ENCODE measurements around the gene RHOB. TPM values are rescaled to one million over a fixed set of nuclear protein-coding genes. Genes with fewer than 3 reads are reported as not detected.

The RHOB gene
- polyA plus RNA-seq, 1 of the 3 experiments (the other 2 are of a cell fraction): 50.3 TPM

DNA sequence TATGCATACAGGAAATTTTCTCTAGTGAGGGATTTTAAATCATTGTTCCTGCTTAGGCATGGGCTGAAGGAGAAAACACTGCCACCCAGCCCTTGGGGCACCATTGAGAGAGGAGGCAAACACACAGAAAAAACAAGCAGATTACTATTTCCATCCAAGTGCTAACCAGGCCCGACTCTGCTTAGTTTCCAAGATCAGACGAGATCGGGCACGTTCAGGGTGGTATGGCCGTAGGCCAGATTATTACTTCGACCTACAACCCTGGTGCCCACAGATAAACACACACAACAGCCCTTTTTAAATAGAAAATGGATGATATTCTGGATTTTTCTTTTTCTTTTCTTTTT is 45.4 kb upstream of the RHOB start:
- Histone ChIP-seq H3K4me3 (ENCODE audit: low read depth in 2 of 2, low read length in 1 of 2) (no peak overlapping the region), H3F3A (replicated peaks; ENCODE audit: insufficient read depth) (no peaks in the 10 kb centered on the region), H4K20me1 (ENCODE audit: insufficient read depth) (no peaks in the 10 kb centered on the region), H2AFZ (ENCODE audit: low read depth) (no peak overlapping the region), H3K9me3 (no peaks in the 10 kb centered on the region), H3K4me2 (no peak overlapping the region), H3K9ac (no peak overlapping the region), H3K9me2 (no peaks in the 10 kb centered on the region), H3K36me3 (replicated peaks in 1 of 2; ENCODE audit: control insufficient read depth in 1 of 2, insufficient read depth in 2 of 2, low read length in 1 of 2) (no peaks in the 10 kb centered on the region), H3K4me1 (ENCODE audit: control insufficient read depth in 1 of 2, insufficient read depth in 2 of 2, low read depth in 1 of 2, low read length in 1 of 2) (no peaks in the 10 kb centered on the region; a peak in 1 of 4 replicates), H3K27me3 (ENCODE audit: insufficient read depth) (peaks cover 4% of the 10 kb centered on the region; the same call in 1 of the 2 replicates), H3K79me2 (ENCODE audit: insufficient read depth) (no peaks in the 10 kb centered on the region), H3K27ac (ENCODE audit: low read depth in 2 of 2, low read length in 1 of 2) (no peak overlapping the region)
- TF ChIP-seq GATA2 (CRISPR knock-in tag; IDR thresholded peaks at IDR 0.05): no peak
- TF ChIP-seq, protein P1, sequence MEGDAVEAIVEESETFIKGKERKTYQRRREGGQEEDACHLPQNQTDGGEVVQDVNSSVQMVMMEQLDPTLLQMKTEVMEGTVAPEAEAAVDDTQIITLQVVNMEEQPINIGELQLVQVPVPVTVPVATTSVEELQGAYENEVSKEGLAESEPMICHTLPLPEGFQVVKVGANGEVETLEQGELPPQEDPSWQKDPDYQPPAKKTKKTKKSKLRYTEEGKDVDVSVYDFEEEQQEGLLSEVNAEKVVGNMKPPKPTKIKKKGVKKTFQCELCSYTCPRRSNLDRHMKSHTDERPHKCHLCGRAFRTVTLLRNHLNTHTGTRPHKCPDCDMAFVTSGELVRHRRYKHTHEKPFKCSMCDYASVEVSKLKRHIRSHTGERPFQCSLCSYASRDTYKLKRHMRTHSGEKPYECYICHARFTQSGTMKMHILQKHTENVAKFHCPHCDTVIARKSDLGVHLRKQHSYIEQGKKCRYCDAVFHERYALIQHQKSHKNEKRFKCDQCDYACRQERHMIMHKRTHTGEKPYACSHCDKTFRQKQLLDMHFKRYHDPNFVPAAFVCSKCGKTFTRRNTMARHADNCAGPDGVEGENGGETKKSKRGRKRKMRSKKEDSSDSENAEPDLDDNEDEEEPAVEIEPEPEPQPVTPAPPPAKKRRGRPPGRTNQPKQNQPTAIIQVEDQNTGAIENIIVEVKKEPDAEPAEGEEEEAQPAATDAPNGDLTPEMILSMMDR (IDR thresholded peaks at IDR 0.05): no peak
- TF ChIP-seq JUND (IDR thresholded peaks at IDR 0.05): no peak
- TF ChIP-seq RCOR1 (IDR thresholded peaks at IDR 0.05; ENCODE audit: low read length): no peak
- TF ChIP-seq FOXJ3 (CRISPR knock-in tag; IDR thresholded peaks at IDR 0.05): no peak
- TF ChIP-seq, protein P2, sequence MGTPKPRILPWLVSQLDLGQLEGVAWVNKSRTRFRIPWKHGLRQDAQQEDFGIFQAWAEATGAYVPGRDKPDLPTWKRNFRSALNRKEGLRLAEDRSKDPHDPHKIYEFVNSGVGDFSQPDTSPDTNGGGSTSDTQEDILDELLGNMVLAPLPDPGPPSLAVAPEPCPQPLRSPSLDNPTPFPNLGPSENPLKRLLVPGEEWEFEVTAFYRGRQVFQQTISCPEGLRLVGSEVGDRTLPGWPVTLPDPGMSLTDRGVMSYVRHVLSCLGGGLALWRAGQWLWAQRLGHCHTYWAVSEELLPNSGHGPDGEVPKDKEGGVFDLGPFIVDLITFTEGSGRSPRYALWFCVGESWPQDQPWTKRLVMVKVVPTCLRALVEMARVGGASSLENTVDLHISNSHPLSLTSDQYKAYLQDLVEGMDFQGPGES (IDR thresholded peaks at IDR 0.05; ENCODE audit: low read depth, low read length): no peak
- TF ChIP-seq RAD21 (IDR thresholded peaks at IDR 0.05; ENCODE audit: low read length): no peak
- TF ChIP-seq, protein P3, sequence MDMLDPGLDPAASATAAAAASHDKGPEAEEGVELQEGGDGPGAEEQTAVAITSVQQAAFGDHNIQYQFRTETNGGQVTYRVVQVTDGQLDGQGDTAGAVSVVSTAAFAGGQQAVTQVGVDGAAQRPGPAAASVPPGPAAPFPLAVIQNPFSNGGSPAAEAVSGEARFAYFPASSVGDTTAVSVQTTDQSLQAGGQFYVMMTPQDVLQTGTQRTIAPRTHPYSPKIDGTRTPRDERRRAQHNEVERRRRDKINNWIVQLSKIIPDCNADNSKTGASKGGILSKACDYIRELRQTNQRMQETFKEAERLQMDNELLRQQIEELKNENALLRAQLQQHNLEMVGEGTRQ (IDR thresholded peaks at IDR 0.05; ENCODE audit: borderline replicate concordance, low read depth, low read length): no peak
- TF ChIP-seq, protein P4, sequence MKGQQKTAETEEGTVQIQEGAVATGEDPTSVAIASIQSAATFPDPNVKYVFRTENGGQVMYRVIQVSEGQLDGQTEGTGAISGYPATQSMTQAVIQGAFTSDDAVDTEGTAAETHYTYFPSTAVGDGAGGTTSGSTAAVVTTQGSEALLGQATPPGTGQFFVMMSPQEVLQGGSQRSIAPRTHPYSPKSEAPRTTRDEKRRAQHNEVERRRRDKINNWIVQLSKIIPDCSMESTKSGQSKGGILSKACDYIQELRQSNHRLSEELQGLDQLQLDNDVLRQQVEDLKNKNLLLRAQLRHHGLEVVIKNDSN (IDR thresholded peaks at IDR 0.05; ENCODE audit: borderline replicate concordance, low read depth): no peak
- no peak for TF ChIP-seq FOXM1 (IDR thresholded peaks at IDR 0.05; ENCODE audit: low read depth)
- no peak for TF ChIP-seq FOSL2 (IDR thresholded peaks at IDR 0.05; ENCODE audit: borderline replicate concordance, low read depth)
- DNase-seq: no peak
- CTCF ChIA-PET: interaction anchor here (2.7 to 16.4 kb wide), 3 partner anchors 10 to 25 kb away, joined by 19 to 243 read pairs (median 58); no protein-coding TSS in a partner anchor
- POLR2A ChIA-PET: no interaction called here
- WGBS (ENCODE audit: low lambda C conversion rate): 90% methylated on average over 6 of the region's 6 CpGs

DNA sequence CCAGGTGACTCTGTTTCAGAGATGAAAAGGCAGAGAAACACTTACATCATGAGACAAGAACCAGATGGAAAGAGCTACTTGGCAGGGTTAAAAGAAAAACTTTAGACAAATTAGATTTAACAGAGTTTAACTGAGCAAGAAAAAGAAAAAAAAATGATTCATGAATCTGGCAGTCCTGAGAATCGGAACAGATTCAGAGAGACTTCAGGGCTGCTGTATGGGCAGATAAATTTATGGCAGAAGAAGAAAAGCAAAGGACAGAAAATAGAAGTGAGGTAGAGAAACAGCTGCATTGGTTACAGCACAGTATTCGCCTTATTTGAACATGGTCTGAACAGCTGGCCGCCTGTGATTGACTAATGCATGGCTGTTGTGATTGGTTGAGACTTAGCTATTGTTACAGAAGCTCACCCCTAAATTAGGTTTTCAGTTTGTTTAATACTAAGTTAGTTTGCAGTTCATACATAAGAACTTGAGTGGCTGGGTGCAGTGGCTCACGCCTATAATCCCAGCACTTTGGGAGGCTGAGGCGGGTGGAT is 43.0 kb upstream of the RHOB start:
- ChIA-PET CTCF (interaction anchor here (0.7 to 16.4 kb wide), 14 partner anchors 8 to 245 kb away, joined by 3 to 243 read pairs (median 5); no protein-coding TSS in a partner anchor), POLR2A (interaction anchor here (0.8 to 2.0 kb wide), 2 partner anchors 12 to 43 kb away, joined by 4 to 7 read pairs; partner anchors contain the start of gene RHOB)
- DNase-seq: no peak
- Histone ChIP-seq H3K9ac (no peak overlapping the region), H3K9me2 (no peaks in the 10 kb centered on the region), H3K4me3 (ENCODE audit: low read depth in 2 of 2, low read length in 1 of 2) (no peak overlapping the region), H2AFZ (ENCODE audit: low read depth) (no peak overlapping the region), H3K36me3 (replicated peaks in 1 of 2; ENCODE audit: control insufficient read depth in 1 of 2, insufficient read depth in 2 of 2, low read length in 1 of 2) (no peaks in the 10 kb centered on the region), H3K27ac (ENCODE audit: low read depth in 2 of 2, low read length in 1 of 2) (no peak overlapping the region; a peak in 1 of 4 replicates), H3K9me3 (peaks cover 4% of the 10 kb centered on the region; the same call in 1 of the 2 replicates), H3K27me3 (ENCODE audit: insufficient read depth) (peaks cover 4% of the 10 kb centered on the region; the same call in 1 of the 2 replicates), H3K4me2 (no peak overlapping the region), H3F3A (replicated peaks; ENCODE audit: insufficient read depth) (no peaks in the 10 kb centered on the region), H3K79me2 (ENCODE audit: insufficient read depth) (no peaks in the 10 kb centered on the region), H3K4me1 (ENCODE audit: control insufficient read depth in 1 of 2, insufficient read depth in 2 of 2, low read depth in 1 of 2, low read length in 1 of 2) (no peaks in the 10 kb centered on the region; a peak in 1 of 4 replicates), H4K20me1 (ENCODE audit: insufficient read depth) (no peaks in the 10 kb centered on the region)
- WGBS (ENCODE audit: low lambda C conversion rate): 74% methylated on average over 5 of the region's 5 CpGs
- TF ChIP-seq TCF12 (IDR thresholded peaks at IDR 0.05) (no peak; the same call in 1 of the 2 replicates), TAF1 (IDR thresholded peaks at IDR 0.05; ENCODE audit: borderline replicate concordance, low read depth, low read length) (no peak), SMC3 (IDR thresholded peaks at IDR 0.05; ENCODE audit: low read depth, low read length) (no peak), ELF1 (IDR thresholded peaks at IDR 0.05) (no peak), FOXM1 (IDR thresholded peaks at IDR 0.05; ENCODE audit: low read depth) (no peak), NRF1 (IDR thresholded peaks at IDR 0.05; ENCODE audit: low read depth, low read length) (no peak), FOXJ3 (CRISPR knock-in tag; IDR thresholded peaks at IDR 0.05) (no peak), JUND (IDR thresholded peaks at IDR 0.05) (no peak), MXI1 (IDR thresholded peaks at IDR 0.05; ENCODE audit: low read depth, low read length) (no peak)
- TF ChIP-seq, protein P5, sequence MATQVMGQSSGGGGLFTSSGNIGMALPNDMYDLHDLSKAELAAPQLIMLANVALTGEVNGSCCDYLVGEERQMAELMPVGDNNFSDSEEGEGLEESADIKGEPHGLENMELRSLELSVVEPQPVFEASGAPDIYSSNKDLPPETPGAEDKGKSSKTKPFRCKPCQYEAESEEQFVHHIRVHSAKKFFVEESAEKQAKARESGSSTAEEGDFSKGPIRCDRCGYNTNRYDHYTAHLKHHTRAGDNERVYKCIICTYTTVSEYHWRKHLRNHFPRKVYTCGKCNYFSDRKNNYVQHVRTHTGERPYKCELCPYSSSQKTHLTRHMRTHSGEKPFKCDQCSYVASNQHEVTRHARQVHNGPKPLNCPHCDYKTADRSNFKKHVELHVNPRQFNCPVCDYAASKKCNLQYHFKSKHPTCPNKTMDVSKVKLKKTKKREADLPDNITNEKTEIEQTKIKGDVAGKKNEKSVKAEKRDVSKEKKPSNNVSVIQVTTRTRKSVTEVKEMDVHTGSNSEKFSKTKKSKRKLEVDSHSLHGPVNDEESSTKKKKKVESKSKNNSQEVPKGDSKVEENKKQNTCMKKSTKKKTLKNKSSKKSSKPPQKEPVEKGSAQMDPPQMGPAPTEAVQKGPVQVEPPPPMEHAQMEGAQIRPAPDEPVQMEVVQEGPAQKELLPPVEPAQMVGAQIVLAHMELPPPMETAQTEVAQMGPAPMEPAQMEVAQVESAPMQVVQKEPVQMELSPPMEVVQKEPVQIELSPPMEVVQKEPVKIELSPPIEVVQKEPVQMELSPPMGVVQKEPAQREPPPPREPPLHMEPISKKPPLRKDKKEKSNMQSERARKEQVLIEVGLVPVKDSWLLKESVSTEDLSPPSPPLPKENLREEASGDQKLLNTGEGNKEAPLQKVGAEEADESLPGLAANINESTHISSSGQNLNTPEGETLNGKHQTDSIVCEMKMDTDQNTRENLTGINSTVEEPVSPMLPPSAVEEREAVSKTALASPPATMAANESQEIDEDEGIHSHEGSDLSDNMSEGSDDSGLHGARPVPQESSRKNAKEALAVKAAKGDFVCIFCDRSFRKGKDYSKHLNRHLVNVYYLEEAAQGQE (IDR thresholded peaks at IDR 0.05; ENCODE audit: low read depth, low read length): no peak
- TF ChIP-seq, protein P3 (IDR thresholded peaks at IDR 0.05; ENCODE audit: borderline replicate concordance, low read depth, low read length): no peak

All from SK-N-SH (cell line).